NCI-H2107 (cell line): ENCODE results near the gene ARID1B.

ENCODE experiments used
- DNase-seq: peaks from one replicate; lab custom pipeline; 2025; lab: John Stamatoyannopoulos, UW

ARID1B gene

GRCh38 chr6:157227202-157228166, 450.3 kb downstream of the ARID1B start:
- DNase-seq = no peak

- peak; percentile 89 for DNase-seq
Measured at GRCh38 chr6:157228426-157229131, 451.4 kb downstream of the ARID1B start.

- no peak for DNase-seq
Measured at GRCh38 chr6:157229132-157229618, 452.0 kb downstream of the ARID1B start.

- DNase-seq = peak; percentile 92
Measured at GRCh38 chr6:157229713-157230112, 452.5 kb downstream of the ARID1B start.

GRCh38 chr6:157230910-157231309, 453.7 kb downstream of the ARID1B start:
- no peak for DNase-seq

GRCh38 chr6:157232161-157232895, 455.1 kb downstream of the ARID1B start:
- DNase-seq = no peak

GRCh38 chr6:157233156-157233555, 456.0 kb downstream of the ARID1B start:
- no peak for DNase-seq

- DNase-seq = peak; percentile 33
Measured at GRCh38 chr6:157233686-157234085, 456.5 kb downstream of the ARID1B start.

GRCh38 chr6:157235600-157236039, 458.4 kb downstream of the ARID1B start:
- DNase-seq = no peak

GRCh38 chr6:157236040-157236725, 459.0 kb downstream of the ARID1B start:
- no peak for DNase-seq

- no peak for DNase-seq
Measured at GRCh38 chr6:157238346-157238745, 461.2 kb downstream of the ARID1B start.

GRCh38 chr6:157239148-157239547, 462.0 kb downstream of the ARID1B start:
- no peak for DNase-seq

- DNase-seq = no peak
Measured at GRCh38 chr6:157239671-157240058, 462.5 kb downstream of the ARID1B start.

- no peak for DNase-seq
Measured at GRCh38 chr6:157240059-157240959, 463.1 kb downstream of the ARID1B start.

- no peak for DNase-seq
Measured at GRCh38 chr6:157240960-157241311, 463.8 kb downstream of the ARID1B start.

- DNase-seq = no peak
Measured at GRCh38 chr6:157242791-157243190, 465.6 kb downstream of the ARID1B start.

- DNase-seq = no peak
Measured at GRCh38 chr6:157244175-157244574, 467.0 kb downstream of the ARID1B start.

GRCh38 chr6:157244780-157245179, 467.6 kb downstream of the ARID1B start:
- DNase-seq = no peak

- no peak for DNase-seq
Measured at GRCh38 chr6:157245436-157245835, 468.3 kb downstream of the ARID1B start.

GRCh38 chr6:157246048-157246630, 469.0 kb downstream of the ARID1B start:
- no peak for DNase-seq
